ENCODE results near the gene VPS25.
"Not testable (repeated sequence)": the region's sequence is repeated elsewhere in the genome, so short reads cannot be mapped to it uniquely, and the experiment has no call there.

The VPS25 gene

DNA sequence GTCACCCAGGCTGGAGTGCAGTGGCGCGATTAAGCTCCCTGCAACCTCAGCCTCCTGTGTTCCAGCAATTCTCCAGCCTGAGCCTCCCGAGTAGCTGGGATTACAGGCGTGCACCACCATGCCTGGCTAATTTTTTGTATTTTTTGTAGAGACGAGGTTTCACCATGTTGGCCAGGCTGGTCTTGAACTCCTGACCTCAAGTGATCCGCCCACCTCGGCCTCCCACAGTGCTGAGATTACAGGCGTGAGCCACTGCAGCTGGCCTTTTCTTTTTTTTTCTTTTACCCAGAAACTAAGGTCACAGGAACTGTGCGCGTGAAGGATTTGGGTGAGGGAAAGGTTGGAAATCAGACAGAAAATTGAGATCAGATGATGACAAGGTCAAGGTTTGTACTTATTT is 3.3 kb upstream of the VPS25 start:
- not testable (repeated sequence) for DNase-seq

DNA sequence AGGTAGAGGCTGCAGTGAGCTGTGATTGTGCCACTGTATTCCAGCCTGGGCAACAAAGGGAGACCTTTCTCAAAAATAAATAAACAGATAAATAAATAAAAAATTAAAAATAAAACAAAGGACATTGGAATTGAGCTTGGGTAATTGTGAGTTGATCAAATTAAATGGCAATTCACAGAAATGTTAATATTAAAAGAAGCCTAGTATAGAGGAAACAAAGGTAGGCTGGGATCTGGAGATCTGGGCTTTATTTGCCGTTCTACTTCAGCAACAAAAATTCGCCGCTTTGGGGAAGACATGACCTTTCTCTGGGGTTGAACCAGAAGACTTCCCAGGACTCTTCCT is 332 bp upstream of the VPS25 start:
- no peak for DNase-seq

DNA sequence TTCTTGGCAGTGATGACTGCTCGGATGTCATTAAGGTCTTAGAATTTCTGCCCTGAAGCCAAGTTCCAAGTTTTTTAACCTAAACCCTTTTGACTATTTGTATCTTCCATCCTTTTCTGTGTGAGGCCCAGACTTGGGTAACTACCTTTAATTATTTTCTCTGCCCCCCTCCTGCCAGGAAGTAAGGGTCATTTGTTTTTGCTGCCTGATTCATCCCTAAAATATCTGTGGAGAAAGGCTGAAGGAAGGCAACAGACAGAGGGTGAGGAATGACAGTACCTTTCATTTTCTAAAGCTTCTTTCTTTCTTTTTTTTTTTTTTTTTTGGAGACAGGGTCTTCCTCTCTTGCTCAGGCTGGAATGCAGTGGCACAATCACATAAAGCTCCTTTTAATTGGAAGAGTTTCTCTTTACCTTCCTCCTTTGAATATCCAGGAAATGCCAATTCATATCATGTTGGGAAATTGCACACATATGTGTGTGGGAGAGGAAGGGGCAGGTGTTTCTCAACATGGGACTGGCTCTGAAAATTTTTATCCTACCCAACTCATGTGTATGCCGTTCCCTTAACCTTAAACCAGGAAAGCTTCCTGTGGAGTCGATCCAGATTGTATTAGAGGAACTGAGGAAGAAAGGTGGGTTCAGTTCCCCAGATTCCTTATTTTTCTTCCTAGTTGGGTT is 957 bp downstream of the VPS25 start:
- DNase-seq: no peak

DNA sequence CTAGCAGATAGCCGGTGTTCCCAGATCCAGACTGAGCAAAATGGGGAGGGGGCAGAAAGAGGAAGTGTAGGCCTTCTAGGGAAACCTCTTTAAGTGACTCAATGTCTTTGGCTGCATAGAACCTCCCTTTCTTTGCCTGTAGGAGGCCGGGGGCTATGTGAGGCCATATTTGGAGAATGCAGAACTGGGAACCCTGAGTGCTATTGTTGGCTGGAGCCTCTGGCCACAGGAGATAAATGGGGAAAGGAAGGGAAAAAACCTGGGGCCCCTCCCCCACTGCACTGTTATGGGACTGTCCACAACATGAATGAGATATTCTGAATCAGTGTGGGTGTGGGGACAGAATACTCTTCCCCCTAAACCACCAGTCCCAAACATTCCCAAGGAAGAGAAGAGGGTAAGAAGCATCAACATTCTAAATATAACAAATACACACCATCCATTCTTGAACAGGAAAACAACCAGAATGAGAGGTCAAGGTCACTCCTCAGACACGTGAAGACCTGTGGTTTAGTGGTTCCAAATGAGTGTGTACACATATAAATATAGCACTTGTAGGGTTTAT is 2.4 kb downstream of the VPS25 start:
- no peak for DNase-seq

DNA sequence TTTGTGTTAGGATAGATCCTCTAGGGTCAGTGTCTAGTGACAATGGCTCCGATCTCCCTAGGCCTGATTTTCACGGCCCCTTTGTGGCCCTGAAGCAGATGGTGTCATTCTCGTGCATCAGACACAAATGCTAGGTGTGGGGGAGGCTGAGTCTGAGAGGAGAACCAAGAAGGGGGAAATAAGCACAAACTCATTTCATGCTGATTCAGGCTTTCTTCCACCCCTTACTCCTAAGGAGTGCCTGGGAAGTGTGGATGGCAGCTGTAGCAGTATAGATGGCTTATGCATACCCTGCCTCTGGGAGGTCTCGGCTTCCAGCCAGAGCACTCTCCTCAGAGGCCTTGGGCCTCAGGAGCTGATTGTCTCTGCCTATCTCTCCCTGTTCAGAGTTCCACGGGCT is 5.3 kb downstream of the VPS25 start:
- DNase-seq: no peak

DNA sequence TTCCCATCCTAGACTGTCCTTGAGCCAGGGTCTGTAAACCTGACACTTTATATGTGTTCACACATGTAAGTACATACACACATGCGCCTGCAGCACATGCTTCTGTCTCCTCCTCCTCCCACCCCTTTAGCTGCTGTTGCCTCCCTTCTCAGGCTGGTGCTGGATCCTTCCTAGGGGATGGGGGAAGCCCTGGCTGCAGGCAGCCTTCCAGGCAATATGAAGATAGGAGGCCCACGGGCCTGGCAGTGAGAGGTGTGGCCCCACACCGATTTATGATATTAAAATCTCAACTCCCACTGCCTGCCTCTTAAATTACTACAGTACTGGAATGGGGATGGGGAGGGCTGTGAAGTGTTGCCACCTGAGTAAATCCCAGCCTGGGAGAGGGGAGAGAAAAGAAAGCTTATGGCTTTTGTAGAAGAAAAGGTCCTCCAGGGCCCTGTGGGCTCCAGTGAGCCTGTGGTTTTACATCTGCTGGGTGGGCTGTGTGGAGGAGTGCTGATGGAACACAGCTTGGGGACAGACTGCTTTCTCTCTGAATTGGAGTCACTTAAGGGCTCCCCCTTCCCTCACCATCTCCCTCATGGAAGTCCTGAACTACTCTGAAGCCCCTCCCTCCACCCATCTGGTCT is 6.2 kb downstream of the VPS25 start:
- no peak for DNase-seq

DNA sequence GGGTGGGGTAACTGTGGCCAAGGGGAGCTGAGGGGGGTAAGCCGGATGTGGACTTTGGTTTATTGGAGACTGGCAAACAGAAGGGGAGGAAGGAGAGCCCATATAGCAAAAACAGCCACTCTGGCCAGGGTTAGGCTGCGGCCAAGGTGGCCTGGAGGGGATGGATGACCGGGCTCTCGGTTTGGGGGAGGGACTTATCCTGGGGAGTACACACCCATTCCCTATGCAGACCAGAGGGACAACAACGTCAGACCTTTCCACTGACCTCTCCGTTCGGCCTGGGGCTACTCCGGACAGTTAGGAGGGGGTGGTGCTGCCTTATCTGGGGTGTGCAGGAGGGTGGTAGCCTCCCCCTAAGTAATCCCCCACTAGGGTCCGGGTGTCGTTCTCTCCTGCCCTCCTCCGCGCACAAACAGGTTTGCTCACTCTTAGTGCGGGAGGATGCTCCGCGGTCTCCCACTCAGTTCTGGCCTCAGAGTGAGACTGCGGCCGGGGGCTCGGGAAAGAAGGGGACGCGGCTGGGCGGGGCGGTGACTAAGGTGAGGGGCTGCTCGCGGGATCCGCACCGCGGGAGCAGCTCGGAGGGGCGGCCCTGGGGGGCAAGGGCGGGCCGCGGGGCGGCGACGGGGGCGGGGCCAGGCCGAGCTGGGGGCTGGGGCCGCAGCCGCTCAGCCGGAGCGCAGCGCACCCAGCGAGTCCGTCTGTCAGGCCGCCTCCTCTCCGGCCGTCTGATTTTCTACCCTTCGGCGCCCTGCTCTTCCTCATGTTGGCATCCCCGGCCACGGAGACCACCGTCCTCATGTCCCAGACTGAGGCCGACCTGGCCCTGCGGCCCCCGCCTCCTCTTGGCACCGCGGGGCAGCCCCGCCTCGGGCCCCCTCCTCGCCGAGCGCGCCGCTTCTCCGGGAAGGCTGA is 6.9 kb downstream of the VPS25 start, which contains the start of gene WNK4:
TSS of gene WNK4 (plus strand) at position 675 of the 915 bp plus-strand sequence. CDS start at position 764, 89 bp downstream.
- DNase-seq: no peak

DNA sequence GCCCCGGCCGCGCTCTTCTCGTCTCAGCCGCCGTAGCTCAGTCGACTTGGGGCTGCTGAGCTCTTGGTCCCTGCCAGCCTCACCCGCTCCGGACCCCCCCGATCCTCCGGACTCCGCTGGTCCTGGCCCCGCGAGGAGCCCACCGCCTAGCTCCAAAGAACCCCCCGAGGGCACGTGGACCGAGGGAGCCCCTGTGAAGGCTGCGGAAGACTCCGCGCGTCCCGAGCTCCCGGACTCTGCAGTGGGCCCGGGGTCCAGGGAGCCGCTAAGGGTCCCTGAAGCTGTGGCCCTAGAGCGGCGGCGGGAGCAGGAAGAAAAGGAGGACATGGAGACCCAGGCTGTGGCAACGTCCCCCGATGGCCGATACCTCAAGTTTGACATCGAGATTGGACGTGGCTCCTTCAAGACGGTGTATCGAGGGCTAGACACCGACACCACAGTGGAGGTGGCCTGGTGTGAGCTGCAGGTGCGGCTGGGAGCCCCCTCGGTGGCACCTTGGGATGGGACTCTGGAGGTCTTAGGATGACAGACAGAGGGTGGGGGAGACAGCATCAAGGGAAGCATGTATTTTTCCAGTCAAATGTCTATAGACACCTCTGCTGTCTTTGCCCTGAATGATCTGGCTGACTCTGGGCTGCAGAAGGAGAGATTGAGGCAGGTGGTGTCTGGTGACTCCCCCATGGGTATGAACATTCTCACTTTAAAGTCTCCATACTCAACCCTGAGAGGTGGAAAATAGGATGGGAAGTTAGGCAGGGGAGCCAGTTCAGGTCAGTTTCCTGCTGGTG is 7.8 kb downstream of the VPS25 start:
- no peak for DNase-seq

DNA sequence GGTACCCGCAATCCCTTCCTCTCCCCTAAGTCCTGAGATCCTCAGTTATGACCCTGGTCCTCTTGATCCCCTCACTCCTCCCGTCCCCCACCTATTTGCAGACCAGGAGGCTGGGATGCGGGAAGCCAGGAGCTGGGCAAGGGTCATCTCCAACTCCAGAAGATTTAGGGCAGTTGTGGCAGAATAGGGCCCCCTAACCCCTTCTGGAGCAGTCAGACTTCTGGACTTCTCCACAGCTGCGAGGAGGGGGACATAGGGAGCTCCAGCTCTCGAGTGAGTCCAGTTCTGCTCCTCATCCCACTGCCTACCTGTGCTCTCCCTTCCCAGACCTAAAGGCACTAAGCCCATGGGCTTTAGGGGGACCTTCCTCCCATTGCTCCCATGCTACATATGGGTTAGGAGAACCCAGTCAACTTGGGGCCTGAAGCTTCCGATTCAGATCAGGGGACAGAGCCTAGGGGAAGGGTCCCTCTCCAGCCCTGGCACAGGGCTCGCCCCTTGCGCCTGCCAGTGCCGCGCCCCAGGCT is 8.5 kb downstream of the VPS25 start:
- no peak for DNase-seq

DNA sequence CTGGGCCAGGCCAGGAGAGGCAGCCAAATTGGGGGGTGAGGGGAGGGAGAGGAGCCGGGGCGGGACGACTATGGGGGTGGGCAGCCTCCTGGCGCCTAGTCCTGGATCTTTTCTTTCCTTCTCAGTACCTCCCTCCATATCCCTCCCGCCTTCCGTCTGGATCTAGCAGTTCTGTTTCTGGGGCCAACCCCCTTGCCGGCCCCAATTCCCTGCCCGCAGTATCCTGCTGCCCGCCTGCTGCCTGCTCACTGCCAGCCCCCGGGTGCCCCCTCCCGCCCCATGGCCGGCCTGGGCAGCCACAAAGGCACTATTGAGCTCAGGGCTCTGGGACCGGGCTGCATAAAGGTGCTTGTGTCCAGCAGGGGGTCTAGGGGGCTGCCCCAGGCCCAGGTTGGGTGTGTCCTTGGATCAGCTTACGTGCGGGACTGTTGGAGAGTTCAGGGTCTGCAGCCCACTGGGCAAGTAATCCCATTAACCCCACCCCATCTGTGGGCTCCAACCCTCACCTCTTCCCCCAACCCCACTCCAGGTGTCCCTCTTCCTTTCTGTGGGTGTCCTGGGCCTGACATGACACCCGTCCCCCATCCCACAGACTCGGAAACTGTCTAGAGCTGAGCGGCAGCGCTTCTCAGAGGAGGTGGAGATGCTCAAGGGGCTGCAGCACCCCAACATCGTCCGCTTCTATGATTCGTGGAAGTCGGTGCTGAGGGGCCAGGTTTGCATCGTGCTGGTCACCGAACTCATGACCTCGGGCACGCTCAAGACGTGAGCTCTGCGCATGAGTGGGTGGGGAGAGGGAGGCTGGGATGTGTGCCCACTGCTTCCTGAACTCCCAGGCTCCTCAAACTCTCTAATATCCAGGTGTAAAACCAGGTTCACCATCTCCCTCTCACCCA is 9.2 kb downstream of the VPS25 start:
- DNase-seq: no peak

DNA sequence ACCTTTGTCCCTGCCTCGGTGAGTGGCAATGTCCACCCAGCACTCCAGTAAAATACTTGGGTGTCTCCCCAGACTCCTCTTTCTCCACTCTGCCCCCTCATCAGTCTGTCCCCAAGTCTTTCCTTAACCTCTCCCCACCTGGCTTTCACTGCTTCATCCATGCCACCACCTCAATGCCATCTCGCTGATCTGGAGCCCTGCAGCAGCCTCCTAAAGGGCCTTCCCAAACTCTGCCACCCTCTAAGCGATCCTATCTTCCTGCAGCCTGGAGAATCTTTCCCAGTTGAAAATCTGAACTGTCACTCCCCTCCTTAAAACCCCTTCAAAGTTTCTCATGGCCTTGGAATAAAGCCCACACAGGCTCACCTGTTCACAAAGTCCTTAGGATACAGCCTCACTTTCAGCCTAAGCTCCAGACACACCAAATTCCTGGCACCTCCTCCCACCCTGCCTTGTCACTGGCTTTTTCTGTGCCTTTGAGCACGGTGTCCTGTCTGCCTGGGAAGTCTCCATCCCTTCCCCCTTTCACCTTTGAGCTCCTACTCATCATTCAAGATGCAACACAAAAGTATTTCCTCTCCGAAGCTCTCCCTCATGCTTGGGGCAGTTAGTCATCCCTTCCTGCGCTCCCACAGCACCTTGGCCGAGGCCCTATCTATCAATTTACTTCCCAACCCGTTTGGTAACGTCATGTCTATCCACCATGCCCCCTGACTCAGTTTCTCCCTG is 10.0 kb downstream of the VPS25 start:
- no peak for DNase-seq

DNA sequence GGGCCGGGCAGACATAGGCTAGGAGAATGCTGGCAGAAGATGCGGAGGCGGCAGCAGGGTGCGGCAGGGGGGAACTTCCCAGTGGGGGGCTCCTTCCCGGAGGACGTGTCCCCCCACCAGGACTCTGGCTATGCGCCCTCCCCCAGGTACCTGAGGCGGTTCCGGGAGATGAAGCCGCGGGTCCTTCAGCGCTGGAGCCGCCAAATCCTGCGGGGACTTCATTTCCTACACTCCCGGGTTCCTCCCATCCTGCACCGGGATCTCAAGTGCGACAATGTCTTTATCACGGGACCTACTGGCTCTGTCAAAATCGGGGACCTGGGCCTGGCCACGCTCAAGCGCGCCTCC is 10.5 kb downstream of the VPS25 start:
- no peak for DNase-seq

DNA sequence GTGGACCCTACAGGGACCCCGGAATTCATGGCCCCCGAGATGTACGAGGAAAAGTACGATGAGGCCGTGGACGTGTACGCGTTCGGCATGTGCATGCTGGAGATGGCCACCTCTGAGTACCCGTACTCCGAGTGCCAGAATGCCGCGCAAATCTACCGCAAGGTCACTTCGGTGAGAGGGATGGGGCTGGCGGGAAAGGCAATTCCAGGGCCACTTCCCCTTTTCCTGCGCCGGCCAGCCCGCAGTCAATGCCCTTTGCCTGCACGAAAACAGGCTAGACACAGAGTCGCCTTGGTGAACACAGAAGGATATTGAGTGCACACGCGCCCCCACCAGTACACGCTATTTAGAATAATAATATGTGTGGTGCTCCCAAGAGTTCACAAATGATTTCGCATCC is 11.2 kb downstream of the VPS25 start:
- DNase-seq: no peak

DNA sequence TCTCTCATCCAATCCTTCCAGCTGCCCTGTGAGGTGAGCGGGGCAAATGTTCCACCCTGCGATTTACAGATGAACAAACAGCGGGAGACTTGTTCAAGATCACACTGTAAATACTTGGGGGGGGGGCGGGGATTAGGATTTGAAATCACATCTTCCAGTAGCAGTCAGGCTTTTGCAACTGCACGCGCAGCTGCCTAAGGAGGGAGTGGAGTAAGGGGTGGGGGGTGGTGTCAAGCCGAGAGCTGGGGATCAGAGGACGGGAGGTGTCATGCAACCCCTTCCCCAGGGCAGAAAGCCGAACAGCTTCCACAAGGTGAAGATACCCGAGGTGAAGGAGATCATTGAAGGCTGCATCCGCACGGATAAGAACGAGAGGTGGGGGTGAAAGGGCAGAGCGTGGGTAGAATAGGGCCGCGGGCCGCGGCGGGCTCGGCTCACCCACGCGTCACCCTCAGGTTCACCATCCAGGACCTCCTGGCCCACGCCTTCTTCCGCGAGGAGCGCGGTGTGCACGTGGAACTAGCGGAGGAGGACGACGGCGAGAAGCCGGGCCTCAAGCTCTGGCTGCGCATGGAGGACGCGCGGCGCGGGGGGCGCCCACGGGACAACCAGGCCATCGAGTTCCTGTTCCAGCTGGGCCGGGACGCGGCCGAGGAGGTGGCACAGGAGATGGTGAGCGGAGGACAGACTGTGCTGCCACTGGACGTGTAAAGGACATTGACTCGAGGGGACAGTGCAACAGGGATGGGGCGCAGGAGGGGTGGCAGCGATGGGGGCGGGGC is 11.8 kb downstream of the VPS25 start:
- DNase-seq: no peak

DNA sequence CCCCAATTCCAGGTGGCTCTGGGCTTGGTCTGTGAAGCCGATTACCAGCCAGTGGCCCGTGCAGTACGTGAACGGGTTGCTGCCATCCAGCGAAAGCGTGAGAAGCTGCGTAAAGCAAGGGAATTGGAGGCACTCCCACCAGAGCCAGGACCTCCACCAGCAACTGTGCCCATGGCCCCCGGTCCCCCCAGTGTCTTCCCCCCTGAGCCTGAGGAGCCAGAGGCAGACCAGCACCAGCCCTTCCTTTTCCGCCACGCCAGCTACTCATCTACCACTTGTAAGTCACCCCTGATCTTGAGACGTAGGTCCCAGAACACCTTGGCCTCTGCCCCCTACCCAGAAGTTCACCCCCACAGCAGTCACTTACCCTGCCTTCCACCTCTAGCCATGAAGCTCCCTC is 14.0 kb downstream of the VPS25 start:
- no peak for DNase-seq

DNA sequence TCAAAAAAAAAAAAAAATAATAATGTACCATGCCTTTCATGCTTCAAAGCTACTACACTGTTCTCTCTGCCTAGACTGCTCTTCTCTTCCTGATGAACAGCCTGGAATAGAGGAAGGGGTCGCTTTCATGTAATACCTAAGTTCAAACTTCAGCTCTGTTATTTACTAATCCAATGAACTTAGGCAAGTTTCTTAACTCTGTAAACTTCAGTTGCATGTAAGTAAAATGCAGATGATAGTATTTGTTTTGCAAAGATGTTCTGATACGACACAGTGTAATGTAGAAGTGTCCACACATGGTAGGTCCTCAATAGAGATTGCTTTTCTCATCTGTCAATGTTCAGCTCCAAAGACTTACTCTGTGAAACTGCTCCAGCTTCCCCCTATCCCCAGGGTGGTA is 18.7 kb downstream of the VPS25 start:
- no peak for DNase-seq

DNA sequence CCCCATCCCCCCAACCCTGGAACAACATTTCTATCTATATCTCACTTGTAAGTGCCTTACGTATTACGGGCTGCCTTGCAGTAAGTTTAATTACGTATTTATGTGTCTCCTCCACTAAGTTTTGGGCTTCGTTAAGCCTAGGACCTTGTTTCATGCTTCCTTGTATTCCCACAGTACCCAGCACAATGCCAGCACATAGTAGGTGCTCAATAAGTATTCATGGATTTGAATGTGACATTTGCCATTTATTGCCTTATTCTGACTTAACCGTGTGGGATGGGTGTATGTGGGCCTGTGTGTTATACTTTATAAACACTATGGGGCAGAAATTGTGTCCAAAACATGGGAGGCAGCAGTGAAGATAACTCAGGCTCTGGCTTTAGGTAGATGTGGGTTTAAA is 19.3 kb downstream of the VPS25 start:
- DNase-seq: no peak

DNA sequence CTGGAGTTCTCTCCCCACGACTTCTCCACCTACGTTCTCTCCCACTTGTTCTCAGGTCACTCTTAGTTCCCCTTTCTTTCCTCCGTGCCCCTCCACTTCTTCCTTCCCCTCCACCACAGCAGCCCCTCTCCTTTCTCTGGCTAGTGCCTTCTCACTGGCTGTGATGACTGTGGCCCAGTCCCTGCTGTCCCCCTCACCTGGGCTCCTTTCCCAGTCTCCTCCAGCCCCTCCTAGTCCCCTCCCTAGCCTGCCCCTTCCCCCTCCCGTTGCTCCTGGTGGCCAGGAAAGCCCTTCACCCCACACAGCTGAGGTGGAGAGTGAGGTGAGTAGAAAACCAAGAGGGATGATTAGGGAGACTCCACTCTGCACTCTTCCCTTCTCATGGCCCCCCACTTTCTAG is 21.8 kb downstream of the VPS25 start:
- DNase-seq: no peak

DNA sequence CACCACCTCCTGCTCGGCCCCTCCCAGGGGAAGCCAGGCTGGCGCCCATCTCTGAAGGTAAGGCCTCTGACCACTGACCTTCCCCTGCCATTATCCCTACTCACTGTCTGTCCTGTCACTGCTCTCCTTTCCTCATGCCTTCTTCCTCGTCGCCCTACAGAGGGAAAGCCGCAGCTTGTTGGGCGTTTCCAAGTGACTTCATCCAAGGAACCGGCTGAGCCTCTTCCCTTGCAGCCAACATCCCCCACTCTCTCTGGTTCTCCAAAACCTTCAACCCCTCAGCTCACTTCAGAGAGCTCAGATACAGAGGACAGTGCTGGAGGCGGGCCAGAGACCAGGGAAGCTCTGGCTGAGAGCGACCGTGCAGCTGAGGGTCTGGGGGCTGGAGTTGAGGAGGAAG is 22.2 kb downstream of the VPS25 start:
- DNase-seq: no peak
